ENCODE data around the gene LPCAT1.

GRCh38 chr5:1415059-1415425 lies 108.7 kb downstream of the LPCAT1 start:
- no peak for TF ChIP-seq CTCF (IDR thresholded peaks at IDR 0.05; ENCODE audit: extremely low read depth in 1 of 2, insufficient read depth in 1 of 2, low read depth in 1 of 2, low read length in 2 of 2)
- no peak for TF ChIP-seq POLR2A (IDR thresholded peaks at IDR 0.05; ENCODE audit: low read depth, low read length)
- no peak for TF ChIP-seq POLR2AphosphoS5 (IDR thresholded peaks at IDR 0.05; ENCODE audit: insufficient read depth, low read depth, low read length)
- TF ChIP-seq MYC (IDR thresholded peaks at IDR 0.05; ENCODE audit: low read depth, low read length) = no peak
